ENCODE results near the gene CAPNS2.

GRCh38 chr16:55526441-55526840 lies 40.0 kb upstream of the CAPNS2 start:
- no peak for TF ChIP-seq CTCF (IDR thresholded peaks at IDR 0.05)
- TF ChIP-seq EP300 (IDR thresholded peaks at IDR 0.05) = no peak
